NCI-H2107 treated with DMSO at 0.1 percent for 48 hours (cell line): ENCODE data around the gene PDGFD.
A peak's percentile ranks its signal among the peaks of the same experiment; 100 is the strongest.

ENCODE experiments used
- DNase-seq: peaks from one replicate; lab custom pipeline; 2025; ENCODE audit not compliant: unreplicated experiment; lab: John Stamatoyannopoulos, UW

PDGFD gene

GRCh38 chr11:104164028-104164520 lies at the start of gene PDGFD:
PDGFD (minus strand) TSS chr11:104164147.
- no peak for DNase-seq

- DNase-seq, result no peak
Observed at GRCh38 chr11:104206936-104207335, 43.0 kb upstream of the PDGFD start.

GRCh38 chr11:104205838-104206237 lies 41.9 kb upstream of the PDGFD start:
- no peak for DNase-seq

GRCh38 chr11:104200688-104201087 lies 36.7 kb upstream of the PDGFD start:
- DNase-seq, result no peak

- no peak for DNase-seq
Observed at GRCh38 chr11:104199053-104199452, 35.1 kb upstream of the PDGFD start.

GRCh38 chr11:104198576-104198975 lies 34.6 kb upstream of the PDGFD start:
- no peak for DNase-seq

- DNase-seq, result no peak
Observed at GRCh38 chr11:104191124-104191523, 27.2 kb upstream of the PDGFD start.

GRCh38 chr11:104183593-104183992 lies 19.6 kb upstream of the PDGFD start:
- DNase-seq, result no peak

GRCh38 chr11:104175769-104176168 lies 11.8 kb upstream of the PDGFD start:
- no peak for DNase-seq

- no peak for DNase-seq
Observed at GRCh38 chr11:104169091-104169490, 5.1 kb upstream of the PDGFD start.

- no peak for DNase-seq
Observed at GRCh38 chr11:104165014-104165413, 1.1 kb upstream of the PDGFD start.

GRCh38 chr11:104163100-104164027 lies 583 bp downstream of the PDGFD start:
- no peak for DNase-seq

GRCh38 chr11:104161751-104162450 lies 2.0 kb downstream of the PDGFD start:
- DNase-seq, result no peak

GRCh38 chr11:104159356-104159755 lies 4.6 kb downstream of the PDGFD start:
- DNase-seq, result no peak

GRCh38 chr11:104155375-104155774 lies 8.6 kb downstream of the PDGFD start:
- no peak for DNase-seq

GRCh38 chr11:104154296-104154695 lies 9.7 kb downstream of the PDGFD start:
- DNase-seq, result no peak

- no peak for DNase-seq
Observed at GRCh38 chr11:104152941-104153505, 10.9 kb downstream of the PDGFD start.

- DNase-seq, result peak; percentile 0
Observed at GRCh38 chr11:104151404-104152204, 12.3 kb downstream of the PDGFD start.

- DNase-seq, result no peak
Observed at GRCh38 chr11:104148706-104149105, 15.2 kb downstream of the PDGFD start.

GRCh38 chr11:104148074-104148473 lies 15.9 kb downstream of the PDGFD start:
- no peak for DNase-seq

GRCh38 chr11:104146943-104147342 lies 17.0 kb downstream of the PDGFD start:
- DNase-seq, result no peak
